Activated naive CD8-positive, alpha-beta T cell treated with anti-CD3 and anti-CD28 coated beads, Interleukin-2, amount 50 U/mL, for 16 hours (primary cell): ENCODE results near the gene KRT84.

Experiments
- DNase-seq: peaks from one replicate; pipeline ENCODE4 v3.0.0-alpha.2; 2020; ENCODE audit warnings: low read depth, low spot score

Gene KRT84

GRCh38 chr12:52362118-52362726, 23.2 kb downstream of the KRT84 start:
- no peak for DNase-seq

GRCh38 chr12:52361553-52361952, 23.9 kb downstream of the KRT84 start:
- DNase-seq: no peak

GRCh38 chr12:52360663-52361271, 24.7 kb downstream of the KRT84 start:
- DNase-seq: no peak

DNA sequence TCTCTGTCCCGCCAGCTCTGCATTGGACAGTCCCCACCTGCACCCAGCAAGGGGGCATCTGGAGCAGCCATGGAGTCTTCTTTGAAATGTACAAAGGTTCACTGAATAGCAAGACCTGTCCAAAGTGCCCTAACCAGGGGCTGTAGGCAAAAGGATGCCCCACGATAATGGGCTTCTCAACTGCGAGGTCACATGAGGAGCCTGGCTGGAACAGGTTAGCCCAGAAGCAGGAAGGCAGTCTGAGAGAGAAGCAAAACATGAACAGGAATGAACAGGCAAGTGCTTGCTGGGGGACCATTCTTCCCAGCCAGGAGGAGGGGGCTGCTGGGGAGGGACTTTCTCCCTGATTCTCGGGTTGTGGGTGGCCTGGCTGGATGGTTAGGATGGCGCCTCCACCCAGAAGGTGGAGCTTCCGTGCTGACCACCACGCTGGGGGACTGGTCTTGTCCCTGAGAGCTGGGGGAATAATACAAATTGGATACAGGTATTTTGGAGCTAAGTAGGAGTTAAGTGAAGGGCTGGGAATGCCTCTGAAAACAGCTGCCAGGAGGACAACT, 25.3 kb downstream of the KRT84 start:
- no peak for DNase-seq

GRCh38 chr12:52359621-52360061, 25.8 kb downstream of the KRT84 start:
- DNase-seq: no peak

DNA sequence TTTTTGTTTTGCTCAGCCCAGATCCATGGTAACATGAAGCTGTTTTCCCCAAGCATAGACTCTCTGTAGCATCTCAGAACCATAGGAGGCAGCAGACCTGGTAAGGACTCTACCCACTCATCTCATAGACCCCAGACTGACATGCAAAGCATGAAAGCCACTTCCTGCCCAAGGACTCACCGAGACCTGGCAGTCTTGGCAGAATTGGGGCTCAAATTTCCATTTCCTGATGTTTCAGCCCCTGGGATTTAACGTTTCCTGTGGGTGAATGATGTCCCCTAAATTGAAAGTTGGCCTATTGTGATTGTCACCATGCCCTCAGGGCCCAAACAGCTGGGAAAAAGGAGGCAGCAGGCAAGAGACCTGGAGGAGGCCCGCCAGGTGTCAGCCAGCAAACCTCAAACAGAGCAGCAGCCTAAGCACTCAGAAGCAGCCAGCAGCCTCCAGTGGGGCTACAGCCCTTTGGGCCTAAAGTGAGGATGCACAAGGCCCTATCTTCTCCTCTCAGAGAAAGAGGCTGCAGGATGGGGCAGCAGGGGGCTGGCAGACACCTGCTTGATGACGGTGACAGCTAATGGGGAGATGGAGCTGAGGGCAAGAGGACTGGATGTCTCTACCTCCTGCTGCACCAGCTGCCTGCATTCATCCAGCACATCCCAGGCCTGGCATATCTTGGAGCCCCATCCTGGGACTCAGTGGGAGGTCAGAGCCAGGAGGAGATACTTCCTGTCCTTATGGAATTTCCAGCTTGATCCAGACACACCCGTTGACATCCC, 26.7 kb downstream of the KRT84 start:
- no peak for DNase-seq

DNA sequence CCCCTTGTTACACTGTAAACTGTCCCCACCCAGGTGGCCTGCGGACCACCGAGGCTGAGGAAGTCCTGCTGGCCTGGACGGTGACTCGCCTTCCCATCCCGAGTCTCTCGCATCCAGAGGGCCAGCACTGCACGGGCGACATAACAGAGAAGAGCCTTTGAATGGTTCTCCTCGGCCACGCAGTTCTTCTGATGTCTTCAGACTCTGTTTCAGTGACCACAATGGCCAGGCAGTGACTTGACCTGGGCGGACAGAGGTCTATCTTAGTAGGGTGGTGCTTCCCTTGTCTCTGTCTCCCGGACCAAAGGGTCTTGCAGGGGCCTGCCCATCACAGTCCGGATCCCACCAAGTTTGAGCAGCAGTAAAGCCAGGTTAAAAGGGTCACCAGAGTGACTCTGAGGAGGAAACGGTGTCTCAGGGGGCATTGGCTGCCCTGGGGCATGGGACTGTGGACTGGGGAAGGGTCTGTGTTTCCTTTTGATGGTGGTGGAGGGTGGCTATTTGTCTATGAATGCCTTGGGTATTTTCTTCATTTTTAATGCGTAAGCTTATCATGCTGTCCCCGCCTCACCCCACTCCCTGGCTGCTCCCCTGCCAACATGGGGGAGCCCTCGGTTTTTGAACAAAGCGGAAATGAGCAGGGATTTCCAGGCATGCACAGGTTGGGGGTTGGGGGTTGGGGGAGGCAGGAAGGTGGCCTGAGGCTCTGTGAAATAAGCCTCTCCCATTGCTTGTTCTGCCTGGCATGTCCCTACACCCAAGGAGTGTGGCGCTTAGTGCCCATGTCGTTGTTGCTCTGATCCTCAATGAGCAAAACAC, 28.5 kb downstream of the KRT84 start:
- DNase-seq: no peak

DNA sequence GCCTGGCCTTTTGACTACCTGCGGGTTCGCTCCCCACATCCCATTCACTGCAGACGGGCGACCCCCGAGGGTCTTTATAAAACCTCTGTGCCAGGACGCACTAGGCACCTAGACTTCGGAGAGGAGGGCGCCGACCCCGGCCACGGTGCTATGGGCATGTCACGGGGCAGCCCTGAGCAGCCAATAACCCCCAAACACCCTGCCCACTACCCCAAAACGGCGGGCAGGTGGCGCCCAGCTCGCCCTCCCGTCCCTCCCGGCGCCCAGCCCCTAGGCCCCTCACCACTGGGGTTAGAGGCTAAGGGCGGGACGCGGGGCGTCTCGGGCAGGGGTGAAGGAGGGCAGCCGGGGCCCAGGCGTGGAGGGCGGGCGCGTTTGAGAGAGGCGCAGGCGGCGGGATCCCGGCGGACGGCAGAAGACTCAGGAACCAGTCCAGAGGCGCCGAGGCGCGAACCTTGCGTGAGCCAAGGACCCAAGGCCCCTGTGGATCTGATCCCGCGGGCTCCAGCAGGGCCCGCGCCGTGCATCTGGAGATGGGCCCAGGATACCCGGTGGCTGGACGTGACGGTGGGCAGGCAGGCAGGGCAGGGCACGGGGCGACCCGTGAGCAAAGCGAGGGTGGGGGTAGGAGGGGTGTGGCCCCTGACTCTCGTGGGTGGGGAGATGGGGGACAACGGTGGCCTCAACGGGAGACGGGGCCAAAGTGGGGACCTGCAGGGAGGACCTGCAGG, 29.3 kb downstream of the KRT84 start:
- no peak for DNase-seq

- no peak for DNase-seq
Measured at GRCh38 chr12:52355176-52355575, 30.3 kb downstream of the KRT84 start.

DNA sequence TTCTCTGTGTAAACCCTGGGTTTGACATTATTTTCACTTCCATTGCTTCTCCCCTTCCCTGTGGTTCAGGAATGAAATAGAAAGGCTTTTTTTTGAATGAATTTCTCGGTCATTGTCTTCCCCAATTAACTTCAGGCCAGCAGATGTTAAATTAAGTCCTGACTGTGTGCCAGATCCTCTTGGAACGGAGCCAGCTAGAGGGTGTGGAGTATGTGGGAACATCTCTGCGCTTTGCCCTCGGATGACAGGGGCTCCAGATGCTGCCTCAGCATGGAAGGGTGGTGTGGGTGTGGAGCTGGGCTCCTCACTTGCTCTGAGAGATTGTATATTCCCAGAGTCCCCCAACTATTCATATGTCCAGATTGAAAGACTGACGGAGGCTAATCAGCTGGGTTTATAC, 31.3 kb downstream of the KRT84 start:
- no peak for DNase-seq

- no peak for DNase-seq
Measured at GRCh38 chr12:52353766-52354165, 31.7 kb downstream of the KRT84 start.

DNA sequence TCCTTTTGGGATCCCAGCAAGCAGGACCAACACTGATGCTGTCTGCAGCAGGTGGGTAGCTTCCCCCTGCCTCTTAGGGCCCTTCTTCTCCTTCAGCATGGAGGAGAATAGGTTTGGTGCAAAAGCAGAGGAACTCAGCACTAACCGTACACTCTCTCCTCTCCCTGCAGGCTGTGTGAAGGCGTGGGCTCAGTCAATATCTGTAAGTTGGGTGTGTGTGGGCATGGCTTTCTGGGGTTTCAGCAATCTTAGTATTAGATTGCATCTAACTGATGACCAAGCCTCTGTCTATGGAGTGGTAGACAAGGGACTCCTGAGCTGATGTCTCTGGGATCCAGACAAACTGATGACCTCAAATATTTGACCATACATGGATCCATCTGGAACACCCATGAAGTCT, 32.5 kb downstream of the KRT84 start:
- DNase-seq: no peak

- no peak for DNase-seq
Measured at GRCh38 chr12:52351196-52352059, 34.0 kb downstream of the KRT84 start.

- no peak for DNase-seq
Measured at GRCh38 chr12:52350786-52351185, 34.7 kb downstream of the KRT84 start.

GRCh38 chr12:52350021-52350620, 35.3 kb downstream of the KRT84 start:
- DNase-seq: no peak

DNA sequence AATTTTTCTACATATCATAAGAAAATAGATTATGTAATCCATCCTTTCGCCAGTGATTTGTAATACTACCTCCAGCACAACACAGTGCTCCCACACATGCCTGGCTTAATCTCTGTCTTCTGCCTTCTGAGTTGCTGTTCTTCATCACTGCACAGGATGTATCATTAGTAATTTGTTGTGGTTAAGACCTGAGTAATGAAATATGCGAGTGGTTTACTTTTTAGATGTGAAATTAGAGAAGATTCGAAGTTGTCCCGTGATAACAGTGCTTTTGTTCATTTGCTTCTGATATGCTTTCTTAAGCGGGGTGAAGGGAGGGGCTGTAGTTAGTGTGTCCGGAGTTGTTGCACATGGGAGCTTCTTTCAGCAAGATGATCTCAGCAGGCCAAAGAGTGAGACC, 36.3 kb downstream of the KRT84 start:
- DNase-seq: no peak

DNA sequence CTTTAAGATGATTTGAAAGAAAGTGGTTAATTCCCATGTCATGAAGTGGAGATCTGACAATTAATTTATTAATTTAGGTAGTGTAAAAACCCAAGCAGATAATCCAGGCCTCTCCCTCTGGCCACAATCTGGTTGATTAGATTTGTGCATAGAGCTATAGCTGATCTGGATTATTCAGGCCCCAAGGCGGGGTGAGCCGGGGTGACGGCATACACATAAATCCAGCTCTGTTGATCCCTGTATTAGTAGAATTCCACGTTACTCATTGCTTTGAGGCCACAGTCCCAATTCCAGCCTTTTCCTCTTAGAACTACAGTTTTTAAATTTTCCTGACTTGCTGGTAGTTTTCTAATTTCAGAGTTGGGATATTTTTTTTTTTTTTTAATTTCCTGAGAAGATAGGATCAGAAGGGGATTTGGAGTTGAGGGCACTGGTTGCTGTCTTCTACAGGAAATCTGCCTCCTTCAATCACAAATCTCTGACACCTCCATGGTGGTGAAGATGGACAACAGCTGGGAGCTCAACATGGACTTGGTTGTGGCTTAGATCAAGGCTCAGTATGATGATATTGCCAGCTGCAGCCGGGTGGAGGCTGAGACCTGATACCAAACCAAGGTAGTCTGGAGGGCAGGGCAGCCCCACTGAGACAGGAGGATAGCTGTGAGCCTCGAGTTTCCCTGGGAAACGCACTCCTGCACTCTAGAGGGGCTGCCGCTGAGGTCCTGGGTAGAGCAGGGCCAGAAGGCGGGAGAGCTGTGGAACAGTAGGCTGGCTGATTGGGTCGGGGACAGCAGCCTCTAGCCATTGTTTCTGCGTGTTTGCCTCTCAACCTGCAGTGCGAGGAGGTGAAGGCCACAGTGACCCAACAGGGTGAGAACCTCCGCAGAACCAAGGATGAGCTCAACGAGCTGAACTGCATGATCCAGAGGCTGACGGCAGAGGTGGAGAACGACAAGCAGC, 37.6 kb downstream of the KRT84 start:
- no peak for DNase-seq

DNA sequence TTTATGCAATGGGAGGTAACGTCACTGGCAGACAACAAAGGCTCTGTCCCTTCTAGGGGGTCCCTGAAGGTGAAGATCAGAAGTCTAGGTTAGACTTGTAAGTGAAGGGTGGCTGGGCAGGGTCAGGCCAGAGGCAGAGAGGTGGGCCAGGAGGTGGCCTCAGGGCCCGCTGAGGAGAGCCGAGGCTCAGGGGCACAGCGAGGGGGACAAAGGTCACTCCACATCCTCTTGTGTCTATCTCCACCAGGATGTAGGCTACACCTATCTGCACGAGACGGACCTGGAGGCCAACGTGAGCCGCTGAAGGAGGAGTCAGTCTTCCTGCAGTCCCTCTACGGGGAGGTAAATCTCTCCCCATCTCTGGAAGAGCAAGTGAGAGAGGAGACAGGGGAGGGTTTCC, 38.4 kb downstream of the KRT84 start:
- DNase-seq: no peak

GRCh38 chr12:52346593-52346992, 38.9 kb downstream of the KRT84 start:
- DNase-seq: no peak
